ENCODE results near the gene CXorf66.
"Not testable (repeated sequence)": the region's sequence is repeated elsewhere in the genome, so short reads cannot be mapped to it uniquely, and the experiment has no call there.

The CXorf66 gene, protein sequence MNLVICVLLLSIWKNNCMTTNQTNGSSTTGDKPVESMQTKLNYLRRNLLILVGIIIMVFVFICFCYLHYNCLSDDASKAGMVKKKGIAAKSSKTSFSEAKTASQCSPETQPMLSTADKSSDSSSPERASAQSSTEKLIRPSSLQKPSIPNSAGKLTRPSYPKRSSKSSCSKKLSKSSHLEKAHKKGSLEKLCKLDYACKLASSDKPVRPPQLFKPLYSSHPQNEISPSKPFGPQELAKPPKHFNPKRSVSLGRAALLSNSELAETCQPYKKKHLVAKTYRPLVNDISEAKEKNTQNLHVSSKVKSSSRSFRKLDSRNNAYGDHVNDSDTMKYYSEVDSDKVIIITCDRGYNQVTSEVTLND

DNA sequence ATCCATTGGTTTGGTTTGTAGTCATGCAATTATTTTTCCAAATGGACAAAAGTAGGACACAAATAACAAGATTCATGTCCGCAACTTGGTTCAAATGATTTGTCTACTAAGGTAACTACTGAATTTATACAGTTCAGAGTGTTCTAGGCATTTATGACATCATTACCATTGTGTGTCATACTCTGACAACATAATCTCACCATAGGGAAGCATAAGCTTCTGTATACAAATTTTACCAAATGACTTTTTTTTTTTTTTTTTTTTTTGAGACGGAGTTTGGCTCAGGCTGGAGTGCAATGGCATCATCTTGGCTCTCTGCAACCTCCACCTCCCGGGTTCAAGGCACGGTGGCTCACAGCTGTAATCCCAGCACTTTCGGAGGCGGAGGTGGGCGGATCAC, at the start of gene CXorf66:
CXorf66 (minus strand) TSS at position 101 of the 400 bp plus-strand sequence; CDS start at position 76, 25 bp downstream.
- no peak for DNase-seq (ENCODE audit: low spot score)

DNA sequence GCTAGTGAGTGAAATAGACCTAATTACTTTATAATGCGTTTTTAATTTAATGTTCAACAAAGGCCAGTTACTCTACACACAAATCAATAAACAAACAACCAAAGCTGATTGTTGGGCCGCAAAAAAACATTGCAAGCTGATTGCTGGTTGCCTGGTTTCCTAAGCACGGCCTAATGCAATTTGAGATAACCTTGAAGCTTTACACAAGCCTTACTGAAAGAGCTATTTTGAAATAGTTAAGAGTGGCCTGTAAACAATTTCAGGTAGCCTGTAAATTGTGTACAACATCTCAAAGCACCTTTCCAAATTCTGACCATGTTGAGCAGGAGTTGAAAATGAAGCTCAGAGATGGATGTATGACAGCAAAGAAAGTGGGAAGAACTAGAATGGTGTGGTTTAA, 17.5 kb upstream of the CXorf66 start:
- DNase-seq (ENCODE audit: low spot score) = no peak

DNA sequence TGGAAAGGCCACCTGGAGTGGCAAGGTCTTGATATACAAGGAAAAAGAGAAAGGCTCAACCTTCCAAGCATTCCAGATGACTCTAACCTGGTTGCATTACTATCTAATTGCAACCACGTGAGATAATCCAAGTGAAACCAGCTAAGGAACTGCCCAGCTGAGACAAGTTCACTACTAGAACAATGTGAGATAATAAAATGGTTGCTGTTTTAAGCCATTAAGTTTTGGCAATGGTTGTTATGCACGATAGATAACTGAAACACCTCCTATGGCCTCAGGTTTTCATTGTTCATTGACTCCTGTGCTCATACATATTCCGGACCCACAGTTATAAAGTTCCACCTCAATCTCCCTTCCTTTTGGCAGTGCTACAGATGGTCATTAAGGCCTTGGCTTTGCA, 9.2 kb upstream of the CXorf66 start:
- no peak for DNase-seq (ENCODE audit: low spot score)

DNA sequence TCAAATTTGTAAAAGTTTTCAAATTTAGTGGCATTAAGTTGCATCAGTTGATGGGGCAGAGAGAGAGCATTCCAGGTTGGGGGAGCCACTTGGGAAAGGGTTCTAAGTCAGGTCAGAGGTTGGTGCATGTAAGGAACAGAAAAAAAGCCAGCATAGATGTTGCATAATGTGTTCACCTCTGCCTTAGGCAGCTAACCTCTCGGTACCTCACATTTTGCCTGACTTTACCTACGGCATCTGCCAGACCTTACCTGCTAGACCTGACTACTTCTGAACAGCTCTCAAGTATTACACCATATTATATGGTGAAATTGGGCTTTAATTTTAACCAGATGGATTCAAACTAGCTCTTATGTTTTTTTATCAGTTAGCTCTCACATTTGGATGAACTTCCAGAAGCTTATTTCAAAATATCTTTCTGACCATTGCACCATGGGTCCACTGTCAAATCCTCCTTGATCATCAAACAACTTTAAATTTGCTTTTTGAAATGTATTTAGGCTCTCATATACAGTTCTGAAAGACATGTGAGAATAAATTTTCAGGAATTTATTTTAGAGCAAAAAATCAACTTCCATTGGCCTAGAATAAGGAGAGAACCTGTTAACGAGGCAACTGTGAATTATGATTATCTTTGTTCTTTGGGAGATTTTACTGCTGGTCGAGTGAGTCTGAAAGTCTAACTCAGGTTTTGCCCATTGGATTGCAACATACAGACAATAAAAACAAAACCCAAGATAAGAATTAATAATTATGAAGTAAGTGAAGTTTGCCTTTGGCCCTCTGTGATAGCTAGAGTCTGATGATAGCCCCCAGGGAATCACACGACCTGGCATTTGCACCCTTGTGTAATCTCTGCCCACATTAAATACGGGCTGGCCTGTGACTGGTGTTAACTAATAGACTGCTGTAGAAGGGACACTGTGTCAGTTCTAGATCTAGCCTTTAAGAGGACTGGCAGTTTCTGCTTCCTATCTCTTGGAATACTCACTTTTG, 7.6 kb upstream of the CXorf66 start:
- no peak for DNase-seq (ENCODE audit: low spot score)

DNA sequence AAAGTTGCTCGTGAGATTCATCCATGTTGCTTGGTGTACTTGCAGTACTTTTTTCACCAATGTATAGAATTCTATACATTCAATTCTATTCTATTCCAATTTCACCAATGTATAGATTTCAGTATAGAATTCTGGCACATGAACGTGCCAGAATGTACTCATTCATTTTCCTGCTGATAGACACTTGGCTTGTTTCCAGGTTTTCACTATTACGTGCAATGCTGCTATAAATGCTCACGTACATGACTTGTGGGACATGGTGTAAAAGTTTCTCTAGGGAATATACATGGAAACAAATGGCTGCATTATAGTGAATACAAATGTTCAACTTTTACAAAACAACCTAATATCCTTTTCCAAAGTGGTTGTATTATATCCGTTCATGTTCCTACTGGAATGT, 6.8 kb upstream of the CXorf66 start:
- DNase-seq (ENCODE audit: low spot score) = no peak

DNA sequence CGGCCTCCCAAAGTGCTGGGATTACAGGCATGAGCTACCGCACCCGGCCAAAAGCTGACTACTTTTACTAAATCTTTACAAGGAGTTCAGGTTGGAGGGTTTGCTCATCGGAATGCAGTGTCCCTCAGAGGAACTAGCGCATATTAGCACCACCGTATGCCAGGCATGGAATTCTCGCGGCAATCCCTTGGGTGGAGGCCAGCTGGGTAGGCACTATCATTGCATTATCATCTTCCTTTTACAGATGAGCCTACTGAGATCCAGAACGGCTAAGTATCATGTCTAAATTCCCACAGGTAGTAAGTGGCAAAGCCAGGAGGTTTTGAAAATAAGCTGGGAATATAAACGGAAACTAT, 6.1 kb upstream of the CXorf66 start:
- DNase-seq (ENCODE audit: low spot score) = no peak

DNA sequence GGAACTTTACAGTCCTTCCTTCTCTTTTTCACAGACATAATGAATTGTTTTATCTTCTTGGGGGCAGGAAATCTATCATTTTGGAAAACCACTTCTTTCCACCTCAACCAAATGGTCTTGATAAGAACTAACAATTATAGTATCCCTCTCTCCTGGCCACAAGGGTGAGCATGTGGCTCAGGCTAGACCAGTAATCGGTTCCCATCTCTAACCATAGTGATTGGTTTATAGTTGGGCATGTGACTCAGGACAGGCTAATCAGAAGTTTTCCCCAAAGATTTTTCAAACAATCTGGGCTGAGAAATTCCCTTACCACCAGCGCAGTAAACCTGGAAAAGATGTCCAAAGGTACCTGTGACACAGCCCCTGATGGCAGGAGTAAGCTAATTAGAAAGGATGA, 4.0 kb upstream of the CXorf66 start:
- no peak for DNase-seq (ENCODE audit: low spot score)

DNA sequence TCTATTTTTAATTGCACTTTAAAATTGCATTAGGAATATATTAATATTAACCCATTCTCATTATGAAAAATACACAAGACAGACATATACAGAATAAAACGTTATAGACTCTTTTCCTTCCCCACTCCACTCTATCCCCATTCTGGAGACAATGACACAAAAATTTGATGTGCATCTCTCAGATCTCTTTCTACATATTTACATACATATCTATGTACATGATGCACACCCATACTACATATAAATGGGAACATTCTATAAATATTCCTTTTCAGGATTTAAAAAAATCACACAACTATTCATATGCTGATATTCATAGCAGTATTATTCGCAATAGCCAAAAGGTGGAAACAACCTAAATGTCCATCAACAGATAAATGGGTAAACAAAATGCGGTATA, 2.4 kb upstream of the CXorf66 start:
- no peak for DNase-seq (ENCODE audit: low spot score)

DNA sequence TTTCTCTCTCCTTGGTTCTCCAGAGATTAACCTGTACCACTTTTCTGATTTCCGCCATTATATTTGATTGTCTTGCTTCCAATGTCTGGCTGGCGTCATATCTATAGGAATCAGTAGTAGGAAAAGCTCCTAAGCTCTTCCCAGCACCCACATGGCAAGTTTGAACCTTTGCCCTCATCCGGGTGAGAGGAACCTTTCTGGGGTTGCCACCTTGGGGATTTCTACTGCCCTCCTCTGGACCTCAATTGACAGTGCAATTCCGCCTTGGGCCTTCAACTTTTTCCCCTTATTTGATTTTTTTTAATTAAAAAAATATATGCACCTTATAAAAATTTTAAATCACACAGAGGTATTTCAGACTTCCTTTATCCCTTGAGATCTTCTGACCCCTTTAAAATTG, 2.0 kb upstream of the CXorf66 start:
- DNase-seq (ENCODE audit: low spot score) = no peak

DNA sequence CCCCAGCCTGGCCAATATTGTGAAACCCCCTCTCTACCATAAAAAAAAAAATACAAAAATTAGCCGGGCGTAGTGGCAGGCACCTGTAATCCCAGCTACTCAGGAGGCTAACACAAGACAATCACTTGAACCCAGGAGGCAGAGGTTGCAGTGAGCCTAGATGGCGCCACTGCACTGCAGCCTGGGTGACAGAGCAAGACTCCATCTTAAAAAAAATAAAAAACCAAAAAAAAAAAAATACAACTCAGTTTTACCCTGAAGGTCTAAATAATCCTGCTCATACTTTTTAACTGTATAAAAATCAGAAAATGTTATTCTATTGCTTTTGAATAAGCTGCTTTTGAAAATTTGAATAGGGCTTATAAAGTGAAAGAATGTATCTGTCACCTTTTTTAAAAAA, 838 bp upstream of the CXorf66 start:
- DNase-seq (ENCODE audit: low spot score) = not testable (repeated sequence)

DNA sequence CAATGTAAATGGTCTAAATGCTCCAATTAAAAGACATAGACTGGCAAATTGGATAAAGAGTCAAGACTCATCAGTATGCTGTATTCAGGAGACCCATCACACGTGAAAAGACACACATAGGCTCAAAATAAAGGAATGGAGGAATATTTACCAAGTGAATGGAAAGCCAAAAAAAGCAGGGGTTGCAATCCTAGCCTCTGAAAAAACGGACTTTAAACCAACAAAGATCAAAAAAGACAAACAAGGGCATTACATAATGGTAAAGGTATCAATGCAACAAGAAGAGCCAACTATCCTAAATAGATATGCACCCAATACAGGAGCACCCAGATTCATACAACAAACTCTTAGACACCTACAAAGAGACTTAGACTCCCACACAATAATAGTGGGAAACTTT, 4.2 kb downstream of the CXorf66 start:
- DNase-seq (ENCODE audit: low spot score) = not testable (repeated sequence)

DNA sequence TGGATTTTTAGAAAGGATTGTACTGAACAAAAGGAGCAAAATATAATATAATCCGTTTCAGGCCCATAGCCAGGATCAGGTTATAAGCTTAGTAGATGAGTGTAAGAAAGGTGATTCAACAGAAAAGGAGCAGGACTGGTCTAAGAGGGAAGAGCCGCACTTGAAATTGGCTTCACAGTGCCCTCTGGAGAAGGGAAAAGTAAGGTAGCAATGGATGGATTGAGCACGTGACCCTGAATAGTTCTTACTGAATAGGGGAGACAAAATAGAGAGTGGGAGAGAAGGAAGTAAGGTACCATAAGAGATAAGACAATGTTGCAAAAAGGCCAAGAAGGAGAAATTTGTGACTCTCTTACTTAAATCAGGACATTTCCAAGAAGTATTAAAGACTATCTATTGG, 15.6 kb downstream of the CXorf66 start:
- no peak for DNase-seq (ENCODE audit: low spot score)

DNA sequence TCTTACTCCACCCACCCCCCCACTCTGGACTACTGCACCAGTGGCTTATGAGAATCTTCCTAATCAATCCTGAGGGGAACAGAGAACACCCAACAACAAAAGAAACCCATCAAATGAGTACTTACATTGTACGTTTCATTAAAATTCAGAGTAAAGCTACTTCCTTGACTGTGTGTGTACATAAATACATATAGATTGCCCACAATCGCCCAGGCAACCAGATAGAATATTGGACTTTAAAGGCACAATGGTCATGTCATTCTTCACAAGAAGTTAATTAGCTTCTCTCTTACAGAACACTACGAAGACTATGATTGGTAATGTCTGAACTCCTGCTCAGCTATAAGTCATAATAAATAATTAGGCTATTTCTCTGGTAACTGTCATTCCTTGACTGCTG, 20.2 kb downstream of the CXorf66 start:
- no peak for DNase-seq (ENCODE audit: low spot score)

DNA sequence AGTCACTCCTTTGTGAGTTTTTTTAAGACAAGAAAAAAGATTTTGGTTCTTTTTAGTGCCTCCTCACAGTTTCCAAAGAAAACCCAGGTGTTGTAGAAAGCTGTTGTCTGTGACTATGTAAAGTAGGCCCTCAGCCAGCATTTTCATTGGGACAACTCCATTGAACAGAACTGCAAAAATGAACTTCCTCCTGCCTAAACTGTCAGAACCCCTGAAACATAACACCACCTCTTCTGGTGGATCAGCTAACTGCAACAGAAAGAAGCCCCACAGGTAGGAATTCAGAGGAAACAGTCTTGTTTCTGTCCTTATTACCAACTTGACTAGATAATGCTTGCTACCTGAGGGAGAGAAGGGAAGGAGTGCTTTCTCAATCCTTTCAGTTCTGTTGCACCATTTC, 29.1 kb downstream of the CXorf66 start:
- no peak for DNase-seq (ENCODE audit: low spot score)

DNA sequence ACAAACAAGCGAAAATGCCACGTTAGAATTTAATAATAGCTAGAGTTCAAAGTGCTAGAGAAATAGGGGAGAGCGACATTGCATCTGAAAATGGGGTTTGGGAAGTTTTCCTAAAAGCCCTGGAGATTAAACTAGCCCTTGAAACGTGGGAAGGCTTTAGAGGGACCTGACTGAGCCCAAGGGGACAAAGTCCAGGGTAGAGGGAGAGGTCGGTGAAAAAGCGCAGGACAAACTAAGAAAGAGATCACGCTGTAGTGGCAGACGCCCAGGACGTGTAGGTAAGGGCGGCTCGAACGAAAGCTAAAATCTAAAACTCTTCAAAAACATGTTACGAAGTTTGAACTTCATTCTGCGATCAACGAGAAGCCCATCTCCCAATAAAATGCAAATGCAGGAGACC, 31.4 kb downstream of the CXorf66 start:
- DNase-seq (ENCODE audit: low spot score) = no peak

DNA sequence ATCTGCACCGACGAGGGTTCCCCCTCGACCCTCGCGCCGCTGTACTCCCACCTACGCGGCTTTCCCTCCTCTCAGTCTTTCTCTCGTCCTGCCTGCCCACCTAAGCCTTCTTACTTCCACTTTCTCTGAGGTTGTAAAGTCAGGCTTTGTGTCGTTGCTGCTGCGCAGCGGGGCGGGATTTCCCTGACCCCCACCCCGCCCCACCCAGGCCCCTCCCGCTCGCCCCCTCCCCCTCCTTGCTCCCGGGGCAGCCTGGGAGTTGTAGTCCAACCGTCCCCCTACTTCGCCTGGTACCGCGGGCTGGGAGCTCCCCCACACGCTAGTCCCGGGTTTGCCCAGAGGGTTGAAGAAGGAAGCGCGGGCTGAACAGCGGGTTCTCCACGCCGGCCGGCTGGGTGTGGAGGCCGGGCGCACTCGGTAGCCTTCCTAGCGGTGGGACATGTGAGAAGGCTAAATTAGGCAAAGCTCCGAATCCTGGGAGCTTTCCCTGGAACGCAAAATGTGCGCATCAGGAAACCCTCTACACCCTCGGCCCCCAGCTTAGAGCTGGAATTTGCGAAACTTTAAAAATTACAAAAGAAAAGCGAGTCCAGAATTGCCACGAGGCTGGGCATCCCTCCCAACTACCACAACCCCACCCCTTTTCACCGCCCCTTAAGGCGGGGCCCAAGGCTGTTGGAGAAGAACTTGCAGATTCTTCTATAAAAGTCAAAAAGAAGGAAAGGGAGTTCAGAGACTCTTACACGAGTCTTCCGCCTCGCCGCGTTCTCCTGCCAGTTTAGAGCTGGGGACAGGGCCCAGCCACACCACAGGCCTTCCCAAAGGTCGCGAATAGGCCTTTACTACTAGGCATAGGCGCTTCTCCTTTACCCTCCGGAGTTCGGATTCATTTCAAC, 32.2 kb downstream of the CXorf66 start, which contains the start of gene ATP11C:
ATP11C (minus strand) TSS at position 153 of the 896 bp plus-strand sequence. CDS start 1,011 bp downstream, outside the sequence.
- peak; percentile 82 for DNase-seq (ENCODE audit: low spot score)

DNA sequence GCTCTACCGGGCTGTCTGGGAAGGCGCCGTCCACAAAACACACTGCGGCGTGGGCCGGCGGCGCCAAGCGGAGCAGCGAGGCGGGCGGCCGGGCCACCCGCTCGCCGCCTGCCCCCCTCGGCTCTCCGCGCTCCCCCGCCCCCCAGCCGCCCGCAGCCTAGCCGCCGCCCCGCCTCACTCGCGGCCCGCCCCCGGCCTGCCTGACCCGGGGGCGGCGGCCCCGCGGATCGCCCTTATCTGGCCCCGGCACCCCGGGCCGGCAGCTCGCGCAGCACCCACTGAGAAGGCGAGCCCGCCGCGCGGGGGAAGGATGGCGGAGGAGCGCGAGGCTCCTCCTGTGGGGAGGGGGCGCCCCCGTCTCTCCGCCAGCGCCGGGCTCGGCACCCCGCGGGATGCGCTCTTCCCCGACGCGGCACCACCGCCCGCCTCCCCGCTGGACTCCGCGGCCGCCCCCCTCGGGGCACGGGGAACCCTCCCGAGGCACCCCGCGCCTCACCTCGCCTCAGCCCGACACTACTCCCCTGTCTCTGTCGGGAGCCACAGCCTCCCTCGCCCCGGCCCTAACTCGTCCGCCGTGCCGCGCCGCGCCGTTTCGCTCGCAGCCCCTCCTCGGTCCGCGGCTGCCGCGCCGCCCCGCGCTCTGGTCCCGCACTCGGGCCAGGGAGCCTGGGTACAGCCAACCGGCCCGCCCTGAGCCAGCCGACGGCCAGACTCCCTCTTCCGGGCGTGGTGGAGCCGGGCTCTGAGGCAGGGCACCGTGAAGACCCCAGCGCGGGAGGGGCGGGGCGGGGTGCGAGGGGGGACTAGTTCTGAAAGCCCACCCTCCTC, 33.0 kb downstream of the CXorf66 start:
- peak; percentile 29 for DNase-seq (ENCODE audit: low spot score)

DNA sequence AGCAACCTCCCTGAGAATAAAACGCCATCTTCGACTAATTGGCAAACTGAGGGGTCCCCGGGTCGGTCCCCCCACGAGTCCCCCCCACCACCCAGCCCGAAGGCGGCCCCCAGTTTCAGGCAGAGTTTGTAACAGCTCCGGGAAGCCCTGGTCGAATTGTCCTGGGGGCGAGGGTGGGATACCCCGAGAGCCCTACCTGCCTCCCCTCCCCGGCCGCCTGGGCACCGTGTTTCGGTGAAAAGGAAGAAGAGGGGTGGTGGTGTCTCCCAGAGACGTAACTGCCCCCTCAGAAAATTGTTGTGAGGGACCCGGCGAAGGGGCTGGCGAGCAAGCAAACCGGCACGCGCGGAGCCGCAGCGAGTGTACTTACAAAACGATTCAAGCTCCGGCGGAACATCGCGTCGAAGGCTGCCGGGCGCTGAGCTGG, 33.7 kb downstream of the CXorf66 start:
- DNase-seq (ENCODE audit: low spot score) = no peak

DNA sequence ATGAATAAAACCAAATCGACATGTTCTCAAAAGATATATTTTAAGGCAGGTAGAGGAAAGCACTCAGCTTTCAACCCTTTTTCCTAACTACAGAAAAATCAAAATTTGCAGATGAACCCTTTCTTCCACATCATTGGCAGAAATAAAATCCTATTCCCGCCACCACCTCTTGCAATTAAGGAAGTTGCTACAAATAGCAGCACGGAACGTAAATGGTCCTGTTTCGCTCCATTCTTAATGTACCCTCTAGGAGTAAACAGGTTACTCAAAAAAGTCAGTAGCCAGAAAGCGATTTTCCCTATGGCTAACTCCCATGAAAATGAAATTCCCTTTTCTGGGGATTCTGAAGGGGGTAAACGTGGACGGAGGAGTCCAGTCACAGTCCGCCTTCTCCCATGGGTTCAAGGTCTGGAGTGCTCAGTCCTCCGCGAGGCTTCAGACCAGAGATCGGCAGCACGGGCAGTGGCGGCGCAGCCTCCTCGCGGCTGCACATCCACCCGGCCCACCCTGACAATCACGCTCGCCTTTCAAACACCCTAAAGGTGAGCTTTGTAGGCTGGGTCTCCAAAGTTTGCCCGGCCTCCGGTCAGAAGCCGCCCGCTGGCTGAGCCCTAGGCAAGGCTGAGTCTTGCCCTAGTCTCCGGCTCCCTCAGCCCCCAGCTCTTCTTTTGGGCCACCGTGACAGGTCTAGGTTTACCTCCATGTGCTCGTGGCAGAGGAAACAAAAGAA, 34.2 kb downstream of the CXorf66 start:
- peak; percentile 4 for DNase-seq (ENCODE audit: low spot score)

DNA sequence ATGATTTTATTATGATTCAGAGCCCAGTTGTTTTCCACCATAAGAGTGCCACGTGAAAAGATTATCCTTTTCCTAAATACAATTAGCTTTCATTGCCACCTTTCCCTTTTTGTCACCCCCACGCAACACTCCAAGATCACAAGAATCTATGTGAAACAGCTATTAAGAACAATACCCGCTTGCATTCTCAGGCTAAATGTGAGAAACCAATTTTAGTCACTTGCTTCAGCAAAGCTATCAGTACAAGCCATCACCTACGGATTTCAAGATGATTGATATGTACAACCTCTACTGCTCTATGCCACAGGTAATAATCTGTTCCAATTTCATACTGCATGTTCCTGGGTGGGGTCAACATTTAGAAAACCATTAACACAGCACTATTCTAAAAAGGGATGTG, 34.9 kb downstream of the CXorf66 start:
- no peak for DNase-seq (ENCODE audit: low spot score)
